HFF-Myc (cell line): ENCODE results near the gene OTULINL.

ENCODE experiments used
- DNase-seq: peaks from one replicate; pipeline ENCODE4 v3.0.0-alpha.2; 2011; ENCODE audit warnings: low read depth; ENCODE audit errors: extremely low read depth
- H3K4me3 ChIP-seq: replicated peaks from 2 replicates; pipeline ENCODE4 v1.5.1; 2011; ENCODE audit warnings: low read depth, mild to moderate bottlenecking, control low read depth, low read length
- TF ChIP-seq, protein P1 (sequence below): IDR thresholded peaks from 2 replicates; pipeline ENCODE4 v1.5.1; 2012; ENCODE audit warnings: mild to moderate bottlenecking, low read depth, low read length, control low read depth; ENCODE audit errors: missing control alignments

The OTULINL gene

DNA sequence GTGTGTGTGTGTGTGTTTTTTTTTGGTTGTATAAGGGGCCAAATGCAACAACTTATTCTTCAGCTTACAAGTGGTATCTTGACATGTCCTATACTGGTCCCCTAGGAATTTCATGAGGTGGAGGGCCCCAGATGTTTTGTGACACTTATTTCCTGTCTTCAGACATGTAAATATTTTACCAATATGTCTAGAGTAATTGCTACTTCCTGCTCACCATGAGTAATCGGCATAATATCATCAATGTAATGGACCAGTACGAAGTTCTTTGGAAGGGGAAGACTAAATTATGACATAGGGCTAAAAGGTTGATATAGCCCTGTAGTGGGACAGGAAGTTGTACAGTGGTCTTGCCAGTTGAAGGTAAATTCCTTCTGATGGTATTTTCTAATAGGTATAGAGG is 79.2 kb downstream of the OTULINL start:
- TF ChIP-seq, protein P1, sequence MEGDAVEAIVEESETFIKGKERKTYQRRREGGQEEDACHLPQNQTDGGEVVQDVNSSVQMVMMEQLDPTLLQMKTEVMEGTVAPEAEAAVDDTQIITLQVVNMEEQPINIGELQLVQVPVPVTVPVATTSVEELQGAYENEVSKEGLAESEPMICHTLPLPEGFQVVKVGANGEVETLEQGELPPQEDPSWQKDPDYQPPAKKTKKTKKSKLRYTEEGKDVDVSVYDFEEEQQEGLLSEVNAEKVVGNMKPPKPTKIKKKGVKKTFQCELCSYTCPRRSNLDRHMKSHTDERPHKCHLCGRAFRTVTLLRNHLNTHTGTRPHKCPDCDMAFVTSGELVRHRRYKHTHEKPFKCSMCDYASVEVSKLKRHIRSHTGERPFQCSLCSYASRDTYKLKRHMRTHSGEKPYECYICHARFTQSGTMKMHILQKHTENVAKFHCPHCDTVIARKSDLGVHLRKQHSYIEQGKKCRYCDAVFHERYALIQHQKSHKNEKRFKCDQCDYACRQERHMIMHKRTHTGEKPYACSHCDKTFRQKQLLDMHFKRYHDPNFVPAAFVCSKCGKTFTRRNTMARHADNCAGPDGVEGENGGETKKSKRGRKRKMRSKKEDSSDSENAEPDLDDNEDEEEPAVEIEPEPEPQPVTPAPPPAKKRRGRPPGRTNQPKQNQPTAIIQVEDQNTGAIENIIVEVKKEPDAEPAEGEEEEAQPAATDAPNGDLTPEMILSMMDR: no peak
- no peak for DNase-seq
- no peak overlapping the region for H3K4me3 ChIP-seq
